ENCODE measurements around the gene CAMSAP1.

- TF ChIP-seq CTCF (IDR thresholded peaks at IDR 0.05) (no peak), POLR2A (IDR thresholded peaks at IDR 0.05) (no peak)
Observed at GRCh38 chr9:135761150-135761844, 146.0 kb downstream of the CAMSAP1 start.
